Sigmoid colon (tissue), 4 donors: Measurements from ENCODE around the gene TRIO.

Experiments used
- CTCF ChIP-seq, 4 experiments: fragments of 450-650 bp in 3 of 4; fragments of 200-600 bp in 1 of 4; IDR thresholded peaks; one replicate each; pipeline ENCODE4 v1.5.1; 2016 to 2019; ENCODE audit warnings: antibody characterized with exemption in 4 of 4, mild to moderate bottlenecking in 3 of 4, moderate library complexity in 2 of 4
- EP300 ChIP-seq, 4 donors: sonication (generic); formaldehyde crosslinking; IDR thresholded peaks; one replicate each; pipeline ENCODE4 v1.6.1; 2017; ENCODE audit warnings: antibody characterized with exemption in 4 of 4

GRCh38 chr5:14465116-14465515 is 322.0 kb downstream of the TRIO start:
- TF ChIP-seq CTCF (IDR thresholded peaks at IDR 0.05): no peak
- TF ChIP-seq EP300 (IDR thresholded peaks at IDR 0.05): no peak
